Endodermal cell (in vitro differentiated cells): ENCODE results near the gene CEP68. TPM values are rescaled to one million over a fixed set of nuclear protein-coding genes. Genes with fewer than 3 reads are reported as not detected.
"Not testable (repeated sequence)": the region's sequence is repeated elsewhere in the genome, so short reads cannot be mapped to it uniquely, and the experiment has no call there.

ENCODE experiments used
- DNase-seq: peaks from one replicate; pipeline ENCODE4 v3.0.0-alpha.2; 2017
- H3K27ac ChIP-seq: 2 replicates; pipeline ENCODE4 v1.5.1; 2013; ENCODE audit warnings: mild to moderate bottlenecking, low read depth, low read length, moderate library complexity
- H3K27me3 ChIP-seq: 2 replicates; pipeline ENCODE4 v1.6.1; 2013; ENCODE audit warnings: mild to moderate bottlenecking, low read length, moderate library complexity; ENCODE audit not compliant: insufficient read depth, control insufficient read depth, poor library complexity, severe bottlenecking
- H3K36me3 ChIP-seq: 2 replicates; pipeline ENCODE4 v1.7.0; 2013; ENCODE audit warnings: mild to moderate bottlenecking, low read length, moderate library complexity; ENCODE audit not compliant: control insufficient read depth, insufficient read depth
- H3K4me1 ChIP-seq: one replicate; pipeline ENCODE4 v1.7.0; 2013; ENCODE audit warnings: low read length; ENCODE audit not compliant: control insufficient read depth, insufficient read depth
- H3K4me3 ChIP-seq: 2 replicates; pipeline ENCODE4 v1.5.1; 2013; ENCODE audit warnings: mild to moderate bottlenecking, low read length, moderate library complexity
- H3K9ac ChIP-seq: 2 replicates; pipeline ENCODE4 v1.6.1; 2013; ENCODE audit warnings: mild to moderate bottlenecking, low read length, moderate library complexity; ENCODE audit not compliant: poor library complexity, severe bottlenecking; ENCODE audit errors: extremely low read depth
- H3K9me3 ChIP-seq: 2 replicates; pipeline ENCODE4 v1.6.1; 2013; ENCODE audit warnings: mild to moderate bottlenecking, low read length, moderate library complexity; ENCODE audit not compliant: control insufficient read depth
- H3K27ac Mint-ChIP-seq: 2 replicates; pipeline ENCODE4 v1.8.0; 2020; ENCODE audit warnings: mixed read lengths
- H3K27me3 Mint-ChIP-seq: 2 replicates; pipeline ENCODE4 v1.8.0; 2021; ENCODE audit warnings: mild to moderate bottlenecking, mixed read lengths; ENCODE audit not compliant: insufficient read depth
- H3K36me3 Mint-ChIP-seq: 2 replicates; pipeline ENCODE4 v1.8.0; 2020; ENCODE audit warnings: low read depth, mixed read lengths
- H3K4me1 Mint-ChIP-seq: 2 replicates; pipeline ENCODE4 v1.8.0; 2020; ENCODE audit warnings: mixed read lengths
- H3K4me3 Mint-ChIP-seq: 2 replicates; pipeline ENCODE4 v1.8.0; 2020; ENCODE audit warnings: mild to moderate bottlenecking, moderate library complexity, mixed read lengths
- H3K9me3 Mint-ChIP-seq: 2 replicates; pipeline ENCODE4 v1.8.0; 2020; ENCODE audit warnings: mild to moderate bottlenecking, mixed read lengths
- WGBS, 2 experiments: methylation state at CpG; one replicate each; pipeline versions ENCODE4 v1.1.5 to v1.1.7; 2013; ENCODE audit warnings: missing lambda C conversion rate in 2 of 2, mixed read lengths in 1 of 2; ENCODE audit not compliant: insufficient coverage in 1 of 2, insufficient read length in 1 of 2; 5-methylcytosine and 5-hydroxymethylcytosine counted together
- total RNA-seq, 2 donors: library from RNA; stranded (reverse); fragmentation: NEBNext Ultra II Directional in 1 of 2; extraction: Animal tissue kit (Norgen Biotek cat#: 25700) in 1 of 2; gene quantifications; 2 replicates in 1 of 2; 3 replicates in 1 of 2; pipeline ENCODE4 v1.2.1, GENCODE V29; 2021
- TF ChIP-seq, protein P1 (sequence below): fragments of 200-600 bp; sonication (generic); conservative IDR thresholded peaks from 2 replicates; pipeline ENCODE4 v1.5.0; 2021; ENCODE audit warnings: antibody characterized with exemption, mild to moderate bottlenecking

CEP68 gene
- total RNA-seq, 2 donors from 2014 or later, result 13.7 to 17.7 TPM

DNA sequence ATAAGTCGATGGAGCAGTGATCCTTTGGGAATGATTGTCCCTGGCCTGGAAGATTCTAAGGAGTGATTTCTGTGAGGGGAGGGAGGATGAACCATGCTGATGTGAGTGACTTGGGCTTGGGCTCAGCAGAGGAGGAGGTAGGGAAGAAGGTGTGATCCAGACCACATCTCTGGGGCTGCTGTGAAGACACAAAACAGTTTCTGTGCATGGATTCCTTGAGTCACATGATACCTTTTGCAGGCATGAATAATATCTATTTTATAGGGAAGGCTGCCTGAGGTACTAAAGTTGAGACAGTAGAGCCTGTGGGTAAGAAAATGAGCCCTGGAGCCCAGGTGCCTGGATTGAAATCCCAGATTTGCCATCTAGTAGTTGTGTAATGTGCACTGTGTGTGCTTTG is 37.2 kb upstream of the CEP68 start:
- H3K27me3 ChIP-seq, result no peaks in the 10 kb centered on the region
- H3K36me3 ChIP-seq, result no peaks in the 10 kb centered on the region
- H3K36me3 Mint-ChIP-seq, result no peaks in the 10 kb centered on the region
- TF ChIP-seq, protein P1, sequence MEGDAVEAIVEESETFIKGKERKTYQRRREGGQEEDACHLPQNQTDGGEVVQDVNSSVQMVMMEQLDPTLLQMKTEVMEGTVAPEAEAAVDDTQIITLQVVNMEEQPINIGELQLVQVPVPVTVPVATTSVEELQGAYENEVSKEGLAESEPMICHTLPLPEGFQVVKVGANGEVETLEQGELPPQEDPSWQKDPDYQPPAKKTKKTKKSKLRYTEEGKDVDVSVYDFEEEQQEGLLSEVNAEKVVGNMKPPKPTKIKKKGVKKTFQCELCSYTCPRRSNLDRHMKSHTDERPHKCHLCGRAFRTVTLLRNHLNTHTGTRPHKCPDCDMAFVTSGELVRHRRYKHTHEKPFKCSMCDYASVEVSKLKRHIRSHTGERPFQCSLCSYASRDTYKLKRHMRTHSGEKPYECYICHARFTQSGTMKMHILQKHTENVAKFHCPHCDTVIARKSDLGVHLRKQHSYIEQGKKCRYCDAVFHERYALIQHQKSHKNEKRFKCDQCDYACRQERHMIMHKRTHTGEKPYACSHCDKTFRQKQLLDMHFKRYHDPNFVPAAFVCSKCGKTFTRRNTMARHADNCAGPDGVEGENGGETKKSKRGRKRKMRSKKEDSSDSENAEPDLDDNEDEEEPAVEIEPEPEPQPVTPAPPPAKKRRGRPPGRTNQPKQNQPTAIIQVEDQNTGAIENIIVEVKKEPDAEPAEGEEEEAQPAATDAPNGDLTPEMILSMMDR, result no peak
- no peak overlapping the region for H3K4me3 ChIP-seq
- H3K9me3 ChIP-seq, result no peaks in the 10 kb centered on the region
- WGBS, 2 experiments, result 83 to 98% methylated on average over 1 of the region's 1 CpG
- no peak overlapping the region for H3K9ac ChIP-seq
- no peaks in the 10 kb centered on the region for H3K9me3 Mint-ChIP-seq
- H3K4me1 Mint-ChIP-seq, result peaks cover 16% of the 10 kb centered on the region
- no peak for DNase-seq
- no peak overlapping the region for H3K27ac Mint-ChIP-seq
- H3K4me1 ChIP-seq, result peaks cover 6% of the 10 kb centered on the region
- H3K27ac ChIP-seq, result no peak overlapping the region
- no peak overlapping the region for H3K4me3 Mint-ChIP-seq
- no peaks in the 10 kb centered on the region for H3K27me3 Mint-ChIP-seq

DNA sequence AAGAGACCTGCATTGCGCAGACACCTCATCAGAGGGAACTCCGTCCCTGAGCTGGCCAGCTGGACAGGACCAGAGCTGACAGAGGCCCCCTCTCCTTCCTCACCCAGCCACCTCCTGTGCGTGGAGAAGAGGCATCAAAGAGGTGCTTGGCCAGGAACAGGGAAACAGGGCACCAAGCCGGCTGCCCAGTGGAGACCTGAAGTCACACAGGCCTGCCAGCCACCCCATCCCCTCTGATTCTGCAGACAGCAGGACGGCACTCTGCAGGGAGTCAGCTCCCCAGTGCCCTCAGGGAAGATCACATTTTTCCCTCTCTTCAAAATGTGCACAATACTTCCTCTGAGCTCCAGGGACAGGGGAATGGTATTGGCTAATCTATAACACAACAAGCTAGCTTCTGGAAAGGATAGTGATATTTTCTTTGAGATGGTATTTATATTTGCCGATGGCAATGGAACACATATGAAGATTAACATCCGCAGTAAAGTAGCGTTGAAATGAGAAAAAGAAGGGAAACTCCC is 36.5 kb upstream of the CEP68 start:
- Mint-ChIP-seq H3K4me3 (no peak overlapping the region), H3K9me3 (no peaks in the 10 kb centered on the region), H3K36me3 (no peaks in the 10 kb centered on the region), H3K4me1 (peaks cover 16% of the 10 kb centered on the region), H3K27me3 (no peaks in the 10 kb centered on the region), H3K27ac (no peak overlapping the region)
- H3K4me1 ChIP-seq, result peaks cover 6% of the 10 kb centered on the region
- H3K27ac ChIP-seq, result no peak overlapping the region
- H3K4me3 ChIP-seq, result no peak overlapping the region
- 87 to 88% methylated on average over 3 to 8 of the region's 8 CpGs for WGBS, 2 experiments
- no peak for DNase-seq
- no peaks in the 10 kb centered on the region for H3K36me3 ChIP-seq
- no peak overlapping the region for H3K9ac ChIP-seq
- no peaks in the 10 kb centered on the region for H3K27me3 ChIP-seq
- H3K9me3 ChIP-seq, result no peaks in the 10 kb centered on the region
- TF ChIP-seq, protein P1, result no peak

DNA sequence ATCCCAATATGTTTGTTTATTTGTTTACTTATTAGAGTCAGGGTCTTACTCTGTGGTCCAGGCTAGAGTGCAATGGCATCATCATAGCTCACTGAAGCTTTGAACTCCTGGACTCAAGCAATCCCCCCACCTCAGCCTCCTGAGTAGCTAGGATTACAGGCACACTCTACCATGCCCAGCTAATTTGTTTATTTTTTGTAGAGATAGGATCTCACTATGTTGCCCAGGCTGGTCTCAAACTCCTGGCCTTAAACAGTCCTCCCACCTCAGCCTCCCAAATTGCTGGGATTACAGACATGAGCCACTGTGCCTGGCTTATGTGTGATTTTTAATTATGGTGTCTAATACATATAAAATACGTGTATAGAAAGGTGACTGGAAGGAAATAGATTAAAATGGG is 36.0 kb upstream of the CEP68 start:
- not testable (repeated sequence) for H3K4me3 Mint-ChIP-seq, DNase-seq, H3K4me1 ChIP-seq, H3K27me3 Mint-ChIP-seq, H3K9me3 ChIP-seq, H3K27me3 ChIP-seq, H3K9me3 Mint-ChIP-seq, H3K4me3 ChIP-seq, H3K27ac ChIP-seq, H3K27ac Mint-ChIP-seq, H3K36me3 ChIP-seq, H3K9ac ChIP-seq, H3K36me3 Mint-ChIP-seq
- WGBS, 2 experiments, result 88 to 95% methylated on average over 1 of the region's 1 CpG
- H3K4me1 Mint-ChIP-seq, result peaks cover 16% of the 10 kb centered on the region

DNA sequence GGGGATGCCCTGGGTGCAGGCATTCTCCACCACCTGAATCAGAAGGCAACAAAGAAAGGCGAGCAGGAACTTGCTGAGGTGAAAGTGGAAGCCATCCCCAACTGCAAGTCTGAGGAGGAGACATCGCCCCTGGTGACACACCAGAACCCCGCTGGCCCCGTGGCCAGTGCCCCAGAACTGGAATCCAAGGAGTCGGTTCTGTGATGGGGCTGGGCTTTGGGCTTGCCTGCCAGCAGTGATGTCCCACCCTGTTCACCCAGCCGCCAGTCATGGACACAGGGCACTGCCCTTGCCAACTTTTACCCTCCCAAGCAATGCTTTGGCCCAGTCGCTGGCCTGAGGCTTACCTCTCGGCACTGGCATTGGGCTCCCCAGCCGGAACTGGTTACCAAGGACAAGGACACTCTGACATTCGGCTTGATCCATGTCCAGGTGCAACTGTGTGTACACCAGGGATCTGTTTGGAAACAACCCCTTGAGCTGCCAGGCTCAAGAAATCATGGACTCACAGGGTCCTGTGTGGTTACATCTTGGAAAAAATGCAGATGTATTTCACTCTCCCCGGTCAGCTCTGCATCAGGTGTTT is 35.2 kb upstream of the CEP68 start:
- no peaks in the 10 kb centered on the region for H3K9me3 Mint-ChIP-seq
- Histone ChIP-seq H3K4me1 (peaks cover 6% of the 10 kb centered on the region), H3K27ac (no peak overlapping the region), H3K36me3 (no peaks in the 10 kb centered on the region), H3K27me3 (no peaks in the 10 kb centered on the region), H3K9me3 (no peaks in the 10 kb centered on the region), H3K4me3 (no peak overlapping the region), H3K9ac (no peak overlapping the region)
- no peak for DNase-seq
- TF ChIP-seq, protein P1, result no peak
- no peak overlapping the region for H3K4me3 Mint-ChIP-seq
- no peaks in the 10 kb centered on the region for H3K27me3 Mint-ChIP-seq
- no peak overlapping the region for H3K27ac Mint-ChIP-seq
- H3K36me3 Mint-ChIP-seq, result no peaks in the 10 kb centered on the region
- peaks cover 16% of the 10 kb centered on the region for H3K4me1 Mint-ChIP-seq
- 88 to 89% methylated on average over 10 to 11 of the region's 11 CpGs for WGBS, 2 experiments
